Nephron (organoid): ENCODE results near the gene KANSL1.

Source experiments
- H3K27ac Mint-ChIP-seq, 3 experiments: 2 replicates each; pipeline ENCODE4 v1.8.0; 2020; ENCODE audit warnings: mixed read lengths in 3 of 3, mild to moderate bottlenecking in 2 of 3, moderate library complexity in 1 of 3
- H3K27me3 Mint-ChIP-seq: 2 replicates; pipeline ENCODE4 v1.8.0; 2021; ENCODE audit warnings: low read depth, mild to moderate bottlenecking, moderate library complexity, mixed read lengths
- H3K36me3 Mint-ChIP-seq: 2 replicates; pipeline ENCODE4 v1.8.0; 2020; ENCODE audit warnings: low read depth, mixed read lengths
- H3K4me1 Mint-ChIP-seq: 2 replicates; pipeline ENCODE4 v1.8.0; 2020; ENCODE audit warnings: mixed read lengths
- H3K4me3 Mint-ChIP-seq, 3 experiments: 2 replicates each; pipeline ENCODE4 v1.8.0; 2020; ENCODE audit warnings: mild to moderate bottlenecking in 3 of 3, mixed read lengths in 3 of 3, moderate library complexity in 2 of 3
- H3K9me3 Mint-ChIP-seq: 2 replicates; pipeline ENCODE4 v1.8.0; 2020; ENCODE audit warnings: mixed read lengths
- CTCF ChIP-seq, 3 experiments: fragments of 200-600 bp; sonication (generic); IDR thresholded peaks; one replicate each; pipeline ENCODE4 v1.5.0; 2021; ENCODE audit warnings: antibody characterized with exemption in 3 of 3; ENCODE audit not compliant: unreplicated experiment in 3 of 3

KANSL1 gene

GRCh38 chr17:46047856-46048255 lies 145.4 kb downstream of the KANSL1 start:
- Mint-ChIP-seq H3K4me1 (peaks cover 31% of the 10 kb centered on the region), H3K9me3 (no peaks in the 10 kb centered on the region)

GRCh38 chr17:46047398-46047797 lies 145.8 kb downstream of the KANSL1 start:
- peaks cover 79% of the 10 kb centered on the region for H3K36me3 Mint-ChIP-seq
- TF ChIP-seq CTCF (IDR thresholded peaks at IDR 0.05; ENCODE audit: unreplicated experiment in 3 of 3) = no peak
- H3K27me3 Mint-ChIP-seq = no peaks in the 10 kb centered on the region

More at GRCh38 chr17:46047856-46048255, 145.4 kb downstream of the KANSL1 start:
- Mint-ChIP-seq H3K27me3 (no peaks in the 10 kb centered on the region), H3K36me3 (peaks cover 81% of the 10 kb centered on the region), H3K27ac (no peak overlapping the region), H3K4me3 (no peak overlapping the region)
- TF ChIP-seq CTCF (IDR thresholded peaks at IDR 0.05; ENCODE audit: unreplicated experiment in 3 of 3) = no peak

GRCh38 chr17:46046957-46047356 lies 146.3 kb downstream of the KANSL1 start:
- H3K4me1 Mint-ChIP-seq = peaks cover 31% of the 10 kb centered on the region
- H3K9me3 Mint-ChIP-seq = no peaks in the 10 kb centered on the region
- no peaks in the 10 kb centered on the region for H3K27me3 Mint-ChIP-seq
- peak overlapping the region in 2 of 3 experiments; percentile 35 to 44 for H3K27ac Mint-ChIP-seq
- TF ChIP-seq CTCF (IDR thresholded peaks at IDR 0.05; ENCODE audit: unreplicated experiment in 3 of 3) = peak in 1 of 3 experiments; percentile 15
- H3K4me3 Mint-ChIP-seq = no peak overlapping the region
- H3K36me3 Mint-ChIP-seq = peaks cover 75% of the 10 kb centered on the region

More at GRCh38 chr17:46047398-46047797, 145.8 kb downstream of the KANSL1 start:
- no peak overlapping the region for H3K4me3 Mint-ChIP-seq
- no peaks in the 10 kb centered on the region for H3K9me3 Mint-ChIP-seq
- H3K27ac Mint-ChIP-seq = peak overlapping the region in 1 of 3 experiments; percentile 35
- H3K4me1 Mint-ChIP-seq = peaks cover 31% of the 10 kb centered on the region

- Mint-ChIP-seq H3K9me3 (no peaks in the 10 kb centered on the region), H3K27me3 (no peaks in the 10 kb centered on the region), H3K27ac (peak overlapping the region in 2 of 3 experiments; percentile 43 to 55), H3K4me1 (peaks cover 27% of the 10 kb centered on the region), H3K4me3 (no peak overlapping the region), H3K36me3 (peaks cover 69% of the 10 kb centered on the region)
- no peak for TF ChIP-seq CTCF (IDR thresholded peaks at IDR 0.05; ENCODE audit: unreplicated experiment in 3 of 3)
Measured at GRCh38 chr17:46045639-46046038, 147.6 kb downstream of the KANSL1 start.

DNA sequence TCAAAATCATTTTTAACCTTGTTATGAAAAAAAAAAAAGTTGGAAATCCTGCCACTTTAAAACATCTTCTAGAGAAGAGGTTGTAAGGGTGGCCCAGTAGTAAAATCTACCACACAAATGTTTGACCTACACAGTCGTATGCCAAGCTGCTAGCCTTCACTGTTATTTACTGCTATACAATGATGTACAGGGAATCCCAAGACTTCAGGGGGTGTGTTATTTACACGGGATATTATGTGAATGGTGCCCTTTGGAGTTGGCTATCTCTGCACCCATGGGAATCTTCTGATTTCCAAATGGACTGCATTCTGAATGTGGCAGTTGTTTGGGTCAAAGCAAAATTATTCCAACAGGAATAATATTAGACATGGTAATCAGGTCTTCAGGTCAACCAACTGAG lies 148.2 kb downstream of the KANSL1 start:
- no peak for TF ChIP-seq CTCF (IDR thresholded peaks at IDR 0.05; ENCODE audit: unreplicated experiment in 3 of 3)
- Mint-ChIP-seq H3K4me3 (no peak overlapping the region), H3K4me1 (peaks cover 27% of the 10 kb centered on the region), H3K27me3 (no peaks in the 10 kb centered on the region), H3K9me3 (no peaks in the 10 kb centered on the region), H3K27ac (peak overlapping the region; percentile 17 to 77 (median 50)), H3K36me3 (peaks cover 69% of the 10 kb centered on the region)

- Mint-ChIP-seq H3K9me3 (no peaks in the 10 kb centered on the region), H3K4me3 (no peak overlapping the region), H3K36me3 (peaks cover 69% of the 10 kb centered on the region), H3K4me1 (peaks cover 27% of the 10 kb centered on the region), H3K27ac (peak overlapping the region; percentile 17 to 77 (median 50)), H3K27me3 (no peaks in the 10 kb centered on the region)
- peak; percentile 81 to 84 (median 83) for TF ChIP-seq CTCF (IDR thresholded peaks at IDR 0.05; ENCODE audit: unreplicated experiment in 3 of 3)
Measured at GRCh38 chr17:46044286-46044928, 148.8 kb downstream of the KANSL1 start.
